Stimulated activated CD8-positive, alpha-beta memory T cell treated with anti-CD3 and anti-CD28 coated beads, Interleukin-7, amount 100 ng/mL, for 48 hours (primary cell): Measurements from ENCODE around the gene PIK3CD.

Source experiments
- DNase-seq, 2 donors: peaks; one replicate each; pipeline ENCODE4 v3.0.0-alpha.2; 2020; ENCODE audit warnings: low read depth in 1 of 2; ENCODE audit errors: extremely low read depth in 1 of 2

Gene PIK3CD

DNA sequence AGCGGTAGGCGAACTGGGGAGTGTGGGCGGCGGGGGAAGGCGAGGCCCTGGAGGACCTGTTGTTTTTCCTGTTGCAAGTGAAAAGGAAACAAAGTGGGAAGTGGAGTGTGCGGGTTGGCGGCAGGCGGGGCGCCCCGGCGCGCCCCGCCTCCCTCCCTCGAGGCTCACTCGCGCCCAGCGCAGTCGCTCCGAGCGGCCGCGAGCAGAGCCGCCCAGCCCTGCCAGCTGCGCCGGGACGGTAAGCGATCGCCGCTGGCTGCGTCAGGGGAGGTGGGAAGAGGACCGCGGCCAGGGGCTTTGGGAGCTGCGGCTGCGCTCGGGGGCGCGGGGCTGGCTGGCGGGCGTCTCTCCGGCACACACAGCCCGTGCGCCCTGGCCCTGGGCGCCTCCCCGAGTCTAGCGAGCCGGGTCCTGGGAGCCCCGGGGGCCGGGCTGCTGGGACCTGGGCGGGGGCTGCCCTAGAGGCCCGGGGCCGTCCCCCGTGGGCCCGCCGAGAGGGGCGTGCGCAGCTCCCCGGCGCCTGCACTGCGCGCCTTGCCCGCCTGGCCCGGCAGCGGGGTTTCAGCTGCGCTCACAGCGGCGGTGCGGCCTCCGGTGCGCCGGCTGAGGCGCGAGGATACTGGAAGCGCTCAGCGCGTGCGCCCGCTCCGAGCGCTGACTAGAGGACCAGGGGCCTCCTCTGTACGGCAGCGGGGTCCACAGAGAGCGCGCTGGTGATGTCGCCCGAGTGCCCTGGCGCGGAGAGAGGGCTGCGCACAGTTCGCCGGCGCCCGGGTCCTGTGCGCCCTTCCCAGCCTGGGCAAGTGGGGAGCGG is at the start of gene PIK3CD:
Gene PIK3CD, plus strand, starts transcription at position 167 of the 814 bp plus-strand sequence. CDS start 58,725 bp downstream, outside the sequence.
- no peak for DNase-seq

DNA sequence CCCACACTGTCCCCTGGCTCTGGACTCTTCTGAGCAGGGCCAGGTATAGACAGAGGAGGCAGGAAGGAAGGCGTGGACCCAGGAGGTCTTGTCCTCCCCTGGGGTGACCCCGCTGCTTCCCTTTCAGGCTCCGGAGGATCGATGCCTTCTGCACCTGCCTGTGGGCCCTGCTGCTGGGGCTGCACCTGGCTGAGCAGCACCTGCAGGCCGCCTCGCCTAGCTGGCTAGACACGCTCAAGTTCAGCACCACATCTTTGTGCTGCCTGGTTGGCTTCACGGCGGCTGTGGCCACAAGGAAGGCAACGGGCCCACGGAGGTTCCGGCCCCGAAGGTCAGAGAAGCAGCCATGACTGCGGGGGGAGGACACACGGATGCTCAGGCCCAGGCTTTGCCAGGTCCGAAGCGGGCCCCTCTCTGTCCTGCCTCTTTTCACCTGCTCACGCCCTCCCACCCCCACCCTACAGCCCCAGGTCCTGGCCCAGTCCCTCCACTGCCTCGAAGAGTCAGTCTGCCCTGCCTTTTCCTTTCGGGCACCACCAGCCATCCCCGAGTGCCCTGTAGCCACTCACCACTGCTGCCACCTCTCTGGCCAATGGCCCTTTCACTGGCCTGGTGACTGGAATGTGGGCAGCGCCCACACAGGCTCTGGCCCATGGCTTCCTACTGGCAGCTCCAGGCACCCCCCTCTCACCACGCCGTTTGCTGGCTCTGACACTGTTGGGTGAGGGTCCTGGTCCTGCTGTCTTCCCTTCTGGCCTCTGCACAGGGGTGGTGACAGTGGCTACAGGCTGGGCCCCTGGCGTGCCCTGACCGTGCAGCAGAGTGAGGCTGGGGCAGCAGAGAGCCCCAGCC is 49.4 kb upstream of the PIK3CD start:
- DNase-seq, result no peak

DNA sequence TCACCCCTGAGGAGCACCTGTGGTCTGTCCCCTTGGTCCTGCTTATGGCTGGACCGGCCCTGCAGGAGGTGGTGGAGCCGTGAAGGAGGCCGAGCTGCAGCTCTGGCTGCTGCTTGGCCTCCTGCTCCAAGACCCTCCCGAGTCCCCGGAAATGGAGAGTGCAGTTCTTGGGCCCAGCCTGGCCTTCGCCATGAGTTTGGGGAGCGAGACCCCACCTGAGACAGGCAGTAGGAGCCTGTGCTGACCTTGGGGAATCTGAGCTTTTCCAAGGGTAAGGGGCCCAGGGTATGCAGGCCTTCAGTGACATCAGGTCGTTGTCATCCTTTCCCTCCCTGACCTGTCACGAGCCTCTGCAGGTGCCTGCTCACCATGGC is 48.8 kb upstream of the PIK3CD start:
- no peak for DNase-seq

DNA sequence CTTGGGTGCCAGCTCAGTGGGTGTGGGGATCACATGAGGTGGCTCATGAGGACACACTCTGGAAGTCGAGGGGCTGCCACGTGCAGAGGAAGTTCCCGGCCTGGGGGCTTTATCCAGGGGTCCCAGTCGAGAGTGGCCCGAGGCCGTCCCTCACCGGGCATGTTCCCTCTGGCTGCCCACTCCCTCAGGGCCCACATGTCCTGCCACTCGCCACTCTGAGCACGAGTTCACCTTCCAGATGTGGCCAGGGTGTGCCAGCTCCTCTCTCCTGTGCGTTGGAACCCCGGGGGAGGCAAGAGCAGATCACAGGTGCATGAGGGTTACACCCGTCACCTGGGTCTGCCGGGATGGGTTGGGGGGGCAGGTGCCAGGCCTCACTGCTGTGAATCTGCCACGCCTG is 48.2 kb upstream of the PIK3CD start:
- DNase-seq, result no peak

DNA sequence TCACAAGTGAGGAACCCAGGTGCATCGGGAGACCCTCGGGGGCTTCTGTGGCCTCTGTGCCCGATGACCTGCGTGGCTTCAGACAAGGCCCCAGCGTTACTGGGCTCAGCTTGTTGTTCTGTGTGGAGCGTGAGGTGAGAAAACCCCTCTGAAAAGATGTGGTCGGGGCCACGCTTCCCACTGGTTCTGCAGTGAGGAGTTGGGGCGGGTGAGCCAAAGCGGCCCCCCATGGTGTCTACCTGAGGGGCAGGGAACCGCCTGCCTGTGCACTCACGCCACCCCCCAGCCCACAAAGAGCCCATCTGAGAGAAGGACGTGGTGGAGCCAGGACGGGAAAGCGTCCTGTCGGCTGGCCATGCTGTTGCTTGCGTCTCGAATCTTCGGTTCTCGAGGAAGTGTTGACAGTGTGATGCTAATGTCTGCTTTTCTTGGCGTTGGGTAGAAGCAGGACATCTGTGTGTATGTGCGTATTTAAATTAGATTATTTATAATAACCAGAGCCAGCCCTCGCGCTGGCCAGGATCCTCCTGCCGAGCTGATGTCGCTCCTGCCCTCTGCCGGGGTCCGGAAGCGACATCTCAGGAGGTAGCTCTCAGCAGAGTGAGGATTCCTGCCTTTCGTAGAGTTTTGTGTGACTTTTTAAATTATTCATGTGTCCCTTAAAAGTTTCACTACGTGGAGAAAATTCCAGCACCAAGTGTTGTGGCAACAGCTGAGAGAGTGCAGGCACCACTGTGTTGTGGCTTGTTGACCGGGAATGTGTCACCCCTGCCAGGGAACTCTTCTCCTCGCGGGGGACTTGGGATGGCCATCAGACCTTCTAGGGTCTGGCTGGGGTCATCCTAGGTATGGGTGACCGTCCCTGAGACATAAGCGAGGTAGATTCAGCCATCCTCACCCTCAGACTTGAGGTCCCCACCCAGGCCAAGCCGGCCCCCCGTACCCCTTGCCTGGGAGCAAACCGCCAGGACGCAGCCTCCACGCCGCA is 47.5 kb upstream of the PIK3CD start:
- DNase-seq, result no peak

DNA sequence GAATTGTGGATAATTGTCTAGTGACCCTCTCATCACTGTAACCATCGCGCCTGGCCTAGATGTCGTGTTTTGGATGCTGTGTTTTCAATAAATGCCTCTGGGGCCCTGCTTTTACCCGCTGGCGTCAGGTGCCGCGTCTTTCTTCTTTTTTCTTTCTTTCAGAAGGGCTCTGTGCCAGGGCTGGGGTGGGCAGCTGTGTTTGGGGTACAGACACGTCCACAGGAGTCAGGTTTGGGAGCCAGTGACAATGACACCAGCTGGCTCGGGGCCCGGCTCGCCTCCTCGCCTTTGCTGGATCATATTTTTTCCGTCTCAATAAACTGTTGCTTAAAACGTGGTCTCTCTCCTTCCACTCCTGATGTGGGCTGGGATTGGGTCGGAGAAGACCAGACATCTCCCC is 46.7 kb upstream of the PIK3CD start:
- DNase-seq, result no peak

DNA sequence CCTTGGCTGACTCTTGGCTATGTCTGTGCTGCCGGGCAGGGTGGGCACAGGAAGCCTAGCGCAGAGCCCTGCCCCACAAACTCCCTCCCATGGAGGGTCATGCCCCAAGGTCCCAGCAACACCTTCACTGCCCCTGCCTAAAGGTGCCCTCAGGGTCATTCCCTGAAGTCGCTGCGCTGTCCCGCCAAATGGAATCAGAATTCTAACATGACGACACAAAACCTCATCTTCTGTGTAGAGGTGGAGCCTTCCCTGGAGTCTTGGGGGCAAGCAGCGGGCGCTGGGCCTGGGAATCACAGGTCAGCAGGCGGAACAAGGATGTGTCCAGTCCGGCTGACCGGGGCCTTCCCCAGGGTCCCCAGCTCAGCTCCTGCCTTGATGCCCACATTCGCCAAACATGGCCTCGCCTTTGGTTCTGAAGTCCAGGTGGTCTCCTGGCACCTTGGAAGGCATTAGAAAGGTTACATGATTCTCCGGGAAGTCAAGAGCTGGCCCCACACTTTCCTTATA is 45.5 kb upstream of the PIK3CD start:
- DNase-seq, result no peak

DNA sequence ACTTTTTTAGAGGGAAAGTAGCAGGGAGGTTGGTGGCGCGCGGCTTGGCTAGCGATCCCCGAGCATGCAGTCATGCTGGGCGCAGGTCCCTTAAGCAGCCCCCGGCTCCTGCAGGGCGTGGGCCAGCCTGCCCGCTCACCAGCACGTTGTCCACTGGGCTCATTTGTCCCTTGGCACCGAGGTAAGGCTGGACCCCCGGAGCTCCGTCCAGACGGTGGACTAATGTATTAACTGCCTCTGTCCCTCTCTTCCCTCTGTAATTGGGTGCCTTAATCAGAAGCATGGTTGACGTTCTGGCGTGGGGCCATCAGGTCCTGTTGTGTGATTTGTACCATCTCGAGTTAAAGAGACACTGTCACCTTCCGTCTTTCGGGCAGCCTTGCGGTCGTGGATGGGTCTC is 45.1 kb upstream of the PIK3CD start:
- no peak for DNase-seq

DNA sequence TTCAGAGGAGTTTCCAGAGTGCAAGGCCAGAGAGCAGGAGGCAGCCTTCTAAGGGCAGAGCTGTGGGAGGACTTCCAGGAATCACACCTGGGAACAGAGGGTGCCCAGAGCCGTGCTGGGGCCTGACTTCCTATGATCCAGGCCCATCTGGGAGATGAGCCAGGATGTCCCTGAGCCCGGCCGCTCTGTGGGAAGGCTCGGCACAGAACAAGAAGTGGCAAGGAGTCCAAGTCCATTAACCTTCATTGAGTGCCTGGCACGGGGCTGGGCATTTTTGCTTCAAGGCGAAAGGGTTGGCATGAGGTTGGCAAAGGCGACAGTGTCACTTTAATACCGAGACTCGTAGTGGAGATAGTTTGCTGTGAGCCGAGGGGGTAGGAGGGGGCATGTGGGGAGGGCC is 44.6 kb upstream of the PIK3CD start:
- DNase-seq, result no peak

DNA sequence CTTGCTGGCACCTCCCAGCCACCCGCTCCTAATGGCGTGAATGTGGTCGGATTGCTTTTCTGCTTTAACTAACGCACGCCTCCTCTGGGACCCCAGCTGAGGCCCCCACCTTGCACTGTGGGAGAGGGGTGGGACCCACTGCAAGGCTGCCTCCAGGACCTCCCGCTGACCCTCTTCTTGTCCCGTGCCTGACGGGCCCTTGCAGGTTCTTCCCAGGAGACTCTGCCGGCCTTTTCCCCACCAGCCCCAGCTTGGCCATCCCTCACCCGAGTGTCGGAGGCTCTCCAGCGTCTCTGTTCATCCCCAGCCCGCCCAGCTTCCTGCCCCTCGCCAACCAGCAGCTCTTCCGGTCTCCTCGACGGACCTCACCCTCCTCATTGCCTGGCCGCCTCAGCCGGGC is 44.2 kb upstream of the PIK3CD start:
- DNase-seq, result no peak

DNA sequence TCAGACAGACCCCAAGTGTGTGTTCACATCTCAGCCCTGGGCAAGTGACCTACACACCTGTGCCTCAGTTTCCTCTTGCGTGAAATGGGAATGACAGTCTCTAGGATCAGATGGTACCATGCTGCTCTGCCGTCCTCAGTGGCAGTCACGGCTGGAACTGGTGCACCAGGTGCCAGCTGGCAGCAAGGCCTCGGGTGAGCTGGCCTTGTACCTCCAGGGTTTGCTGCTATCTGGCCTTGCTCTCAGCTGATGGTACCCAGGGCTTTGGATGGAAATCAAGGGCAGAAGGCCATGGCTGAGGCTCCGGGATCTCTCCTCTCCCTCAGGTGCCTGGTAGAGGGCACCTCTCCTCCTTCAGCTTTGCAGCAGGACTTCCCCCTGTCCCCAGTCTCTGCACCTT is 41.5 kb upstream of the PIK3CD start:
- no peak for DNase-seq

DNA sequence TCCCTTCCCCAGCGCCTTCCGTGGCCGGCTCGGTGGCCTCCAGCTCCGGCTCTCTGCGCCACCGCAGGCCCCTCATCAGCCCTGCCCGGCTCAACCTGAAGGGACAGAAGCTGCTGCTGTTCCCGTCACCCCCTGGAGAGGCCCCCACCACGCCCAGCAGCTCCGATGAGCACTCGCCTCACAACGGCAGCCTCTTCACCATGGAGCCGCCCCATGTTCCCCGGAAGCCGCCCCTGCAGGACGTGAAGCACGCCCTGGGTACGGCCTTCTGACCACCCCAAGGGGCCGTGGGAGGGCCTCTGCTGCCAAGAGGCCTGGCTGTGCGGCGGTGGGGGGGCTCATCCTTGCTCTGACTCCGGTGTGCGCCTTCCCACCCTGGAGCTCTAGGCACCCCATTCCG is 41.0 kb upstream of the PIK3CD start:
- DNase-seq, result no peak

DNA sequence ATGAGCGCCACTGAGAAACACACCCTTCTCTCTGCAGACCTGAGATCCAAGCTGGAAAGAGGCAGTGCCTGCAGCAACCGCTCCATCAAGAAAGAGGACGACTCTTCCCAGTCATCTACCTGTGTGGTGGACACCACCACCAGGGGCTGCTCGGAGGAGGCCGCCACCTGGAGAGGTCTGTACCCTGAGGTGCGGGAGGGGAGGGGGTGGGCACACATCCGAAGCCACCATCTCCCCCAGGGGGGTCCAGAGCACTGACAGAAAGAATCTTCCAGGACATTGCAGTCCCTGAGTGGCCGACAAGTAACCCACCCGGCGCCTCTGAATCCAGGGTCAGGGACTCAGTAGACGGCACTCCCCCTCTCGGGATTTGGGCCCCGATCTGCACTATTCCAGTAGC is 39.8 kb upstream of the PIK3CD start:
- no peak for DNase-seq

DNA sequence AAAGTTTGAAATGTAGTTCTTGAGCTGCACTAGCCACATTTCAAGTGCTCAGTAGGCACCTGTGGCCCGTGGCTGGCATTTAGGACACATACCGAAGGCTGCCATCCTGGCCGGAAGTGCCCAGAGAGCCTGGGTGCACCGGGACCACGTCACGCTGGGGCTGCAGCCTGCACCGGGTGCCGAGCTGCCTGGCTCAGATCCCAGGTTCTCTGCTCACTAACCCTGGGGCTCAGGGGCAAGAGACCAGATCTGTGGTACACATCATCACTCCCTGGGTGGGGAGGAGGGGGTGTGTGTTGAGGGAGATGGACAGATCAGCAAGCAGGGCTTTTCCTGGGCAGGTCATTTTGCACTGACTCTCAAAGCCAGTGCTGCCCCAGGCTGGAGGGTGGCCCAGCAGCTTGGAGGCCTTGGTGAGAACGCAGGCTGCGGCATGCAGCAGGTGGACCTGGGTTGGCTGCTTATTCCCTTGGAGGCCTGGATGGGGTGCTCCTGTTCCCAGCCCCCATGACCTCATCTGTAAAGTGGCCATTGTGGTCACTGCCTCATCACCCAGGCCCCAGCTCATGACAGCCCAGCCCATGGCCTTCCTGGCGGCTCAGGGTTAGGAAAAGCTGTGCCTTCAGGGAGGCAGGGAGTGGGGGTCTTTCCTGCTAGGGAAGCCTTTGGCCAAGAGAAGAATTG is 39.2 kb upstream of the PIK3CD start:
- no peak for DNase-seq

DNA sequence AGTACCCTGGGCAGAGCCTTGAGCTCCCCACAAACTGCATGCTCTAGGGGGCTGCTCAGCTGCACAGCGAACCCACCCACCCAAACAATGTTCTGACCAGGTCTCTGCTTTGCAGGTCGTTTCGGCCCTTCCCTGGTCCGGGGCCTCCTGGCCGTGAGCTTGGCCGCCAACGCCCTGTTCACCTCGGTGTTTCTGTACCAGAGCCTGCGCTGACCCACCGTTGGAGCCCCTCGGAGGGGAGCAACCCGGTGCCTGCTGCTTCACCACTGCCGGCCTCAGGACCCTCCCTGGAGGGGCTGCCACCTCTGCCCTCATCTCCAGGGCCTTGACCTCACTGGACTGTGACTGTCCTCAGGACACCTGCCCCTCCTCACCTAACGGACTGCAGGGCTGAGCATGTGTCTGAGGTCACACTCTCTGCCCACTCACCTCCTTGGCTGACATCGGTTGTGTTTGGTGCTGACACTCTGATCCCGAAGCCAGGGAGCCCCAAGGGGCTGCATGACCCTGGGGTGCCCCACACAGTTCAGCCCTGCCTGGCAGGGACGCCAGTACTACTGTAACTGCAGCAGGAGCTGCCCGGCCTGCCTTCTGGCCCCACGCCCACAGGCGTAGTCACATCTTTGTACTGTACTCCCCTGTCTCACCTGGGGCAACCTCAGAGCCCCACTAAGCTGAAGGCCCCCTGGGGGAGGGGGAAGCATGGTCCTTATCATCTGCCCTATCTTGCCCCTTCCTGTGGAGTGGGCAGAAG is 38.5 kb upstream of the PIK3CD start:
- DNase-seq, result no peak

DNA sequence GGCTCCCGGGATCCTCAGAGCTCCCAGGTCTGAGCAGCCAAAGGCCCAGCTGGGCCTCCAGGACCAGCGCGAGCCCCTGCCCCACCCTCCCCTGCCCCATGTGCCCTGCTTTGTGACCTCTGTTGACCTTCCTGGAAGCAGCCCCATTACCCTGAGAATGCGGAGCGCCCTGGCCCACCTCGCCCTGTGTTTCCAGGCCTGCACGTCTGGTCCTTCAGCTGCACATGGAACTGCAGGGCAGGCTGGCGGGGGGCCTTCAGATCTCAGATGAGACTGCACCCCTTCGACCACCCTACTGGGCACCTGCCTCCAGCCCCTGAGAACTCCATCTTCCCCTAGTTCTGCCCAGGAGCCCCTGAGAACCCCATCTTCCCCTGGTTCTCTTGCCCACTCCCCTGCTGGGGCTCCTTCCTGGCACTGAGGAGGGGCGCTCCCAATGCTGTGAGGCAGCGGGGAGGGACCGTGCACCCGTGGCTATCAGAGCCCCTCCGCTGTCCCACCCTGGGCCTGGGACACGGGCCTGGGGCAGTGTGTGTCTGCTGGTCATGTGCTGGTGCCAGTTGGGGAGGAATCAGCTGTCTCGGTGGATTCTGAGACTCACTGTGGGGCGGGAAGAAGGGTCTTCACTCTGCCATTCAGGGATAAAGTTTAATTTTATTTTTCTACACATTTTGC is 37.8 kb upstream of the PIK3CD start:
- no peak for DNase-seq

DNA sequence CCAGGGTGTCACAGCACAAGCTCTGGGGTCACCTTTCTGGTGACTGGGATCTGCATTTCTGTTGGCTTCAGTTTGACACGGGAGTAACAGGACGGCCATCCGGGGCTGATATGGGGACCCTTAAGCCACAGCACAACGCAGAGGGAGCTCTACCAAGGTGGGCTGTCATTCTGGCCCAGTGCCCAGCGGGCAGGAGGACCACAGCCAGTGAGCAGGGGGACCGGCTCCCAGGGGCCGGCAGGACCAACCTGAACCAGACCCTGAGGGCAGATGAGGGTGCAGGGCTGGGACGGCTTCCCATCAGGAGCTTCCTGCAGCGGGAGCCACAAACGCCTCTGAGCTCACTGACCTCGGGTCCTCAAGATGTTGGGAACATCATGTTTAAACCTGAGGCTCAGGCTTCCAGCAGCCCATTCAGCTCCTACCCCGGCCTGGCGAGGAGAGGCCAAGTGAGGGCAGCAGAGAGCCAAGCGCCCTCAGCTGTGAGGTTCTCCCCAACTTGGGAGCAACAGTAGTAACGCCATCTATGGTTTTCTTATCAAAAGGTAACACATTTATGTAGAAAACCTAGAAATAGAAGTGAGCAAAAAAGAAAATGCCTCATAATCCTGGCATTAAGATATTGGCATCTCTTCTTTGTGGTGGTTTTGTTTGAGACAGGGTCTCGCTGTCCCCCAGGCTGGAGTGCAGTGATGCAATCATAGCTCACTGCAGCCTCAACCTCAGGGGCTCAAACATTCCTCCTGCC is 36.0 kb upstream of the PIK3CD start:
- no peak for DNase-seq
